Activated CD4-positive, alpha-beta T cell treated with anti-CD3 and anti-CD28 coated beads, Interleukin-2, amount 50 U/mL, for 4 hours (primary cell): ENCODE data around the gene PEMT.

Experiments
- DNase-seq, 2 experiments: peaks; one replicate each; pipeline ENCODE4 v3.0.0-alpha.2; 2020

PEMT gene

DNA sequence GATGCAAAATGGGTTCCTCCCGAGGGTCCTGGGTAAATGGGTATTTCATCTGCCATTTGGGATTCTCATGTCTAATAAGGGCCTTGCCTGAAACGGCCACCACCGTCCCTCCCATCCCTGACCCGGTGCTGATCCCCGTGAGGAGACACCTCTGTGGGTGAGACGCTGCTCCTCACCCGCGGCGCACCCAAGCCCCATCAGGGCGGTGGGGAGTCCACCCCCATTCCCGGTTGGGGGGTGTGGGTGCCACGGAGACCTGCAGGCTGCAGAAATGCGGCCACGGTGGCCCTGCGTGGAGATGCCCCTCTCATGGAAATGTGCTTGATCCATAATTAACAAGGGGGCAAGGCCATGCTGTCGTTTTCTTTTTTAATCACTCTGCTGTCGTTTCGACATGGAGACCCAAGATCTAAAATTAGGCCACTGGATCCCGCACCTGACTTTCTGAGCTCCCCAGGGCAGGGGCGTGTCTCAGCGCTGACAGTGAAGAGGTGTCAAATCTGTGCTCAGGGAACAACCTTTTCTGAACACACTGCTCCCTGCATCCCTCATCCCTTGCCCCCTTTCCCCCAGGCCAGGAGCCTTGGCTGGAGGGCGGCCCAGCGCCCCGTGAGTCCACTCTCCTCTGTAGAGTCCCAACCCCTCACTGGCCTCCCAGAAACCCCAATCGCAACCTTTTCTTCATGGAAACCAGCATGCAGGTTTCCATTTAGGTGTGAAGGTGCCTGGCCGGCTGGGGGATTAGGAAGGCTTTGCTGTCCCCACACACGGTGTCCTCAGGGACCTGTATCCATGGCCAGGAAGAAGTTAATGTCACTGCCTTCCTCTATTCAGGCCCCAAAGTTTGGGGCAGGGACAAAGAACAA, 38.9 kb downstream of the PEMT start:
- DNase-seq = no peak

DNA sequence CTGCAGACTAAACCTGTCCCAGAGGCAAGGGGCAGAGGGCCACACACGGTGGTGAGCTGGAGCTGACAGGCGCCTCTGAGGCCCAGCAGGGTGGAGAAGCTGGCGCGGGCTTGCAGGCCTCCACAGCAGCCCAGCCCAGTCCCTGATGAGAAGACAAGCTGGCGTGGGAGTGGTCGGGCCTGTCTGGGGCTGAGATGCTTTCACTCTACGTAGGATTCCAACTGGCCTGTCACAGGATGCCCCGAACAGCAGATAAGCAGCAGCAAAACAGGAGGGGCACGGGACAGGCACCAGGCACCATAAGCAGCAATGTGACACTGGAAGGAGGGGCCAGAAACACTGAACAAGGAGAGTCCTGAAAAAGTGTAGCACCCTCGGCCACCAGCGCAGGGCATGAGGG, 40.1 kb downstream of the PEMT start:
- DNase-seq = no peak

DNA sequence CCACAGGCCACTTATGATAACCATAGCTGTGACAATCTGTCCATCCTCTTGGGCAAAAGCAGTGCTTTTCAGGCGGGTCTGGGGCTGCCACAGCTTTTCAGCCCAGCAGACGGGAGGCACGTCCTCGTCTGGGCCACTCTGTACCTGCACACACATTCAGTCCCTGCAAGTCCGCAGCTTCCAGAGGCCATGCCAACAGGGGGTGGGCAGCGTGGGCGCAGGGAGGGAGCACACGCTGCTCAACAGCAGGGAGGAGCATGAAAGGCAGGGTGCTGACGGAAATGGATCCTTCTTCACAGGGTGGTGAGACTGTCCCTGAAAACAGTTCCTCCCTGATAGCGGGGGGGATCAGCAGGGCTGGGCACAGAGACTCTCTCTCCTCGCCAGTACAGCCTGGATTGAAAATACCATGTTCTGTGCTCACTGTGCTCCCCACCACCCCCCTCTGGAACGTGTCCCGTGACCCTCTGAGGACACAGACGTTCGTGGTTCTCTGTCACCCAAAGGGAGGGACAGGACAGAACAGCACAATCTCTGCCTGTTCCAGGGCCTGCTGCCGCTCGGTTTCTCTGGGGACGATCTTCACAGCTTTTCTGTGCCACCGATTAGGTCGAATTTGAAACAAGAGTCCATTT, 41.7 kb downstream of the PEMT start:
- no peak for DNase-seq

DNA sequence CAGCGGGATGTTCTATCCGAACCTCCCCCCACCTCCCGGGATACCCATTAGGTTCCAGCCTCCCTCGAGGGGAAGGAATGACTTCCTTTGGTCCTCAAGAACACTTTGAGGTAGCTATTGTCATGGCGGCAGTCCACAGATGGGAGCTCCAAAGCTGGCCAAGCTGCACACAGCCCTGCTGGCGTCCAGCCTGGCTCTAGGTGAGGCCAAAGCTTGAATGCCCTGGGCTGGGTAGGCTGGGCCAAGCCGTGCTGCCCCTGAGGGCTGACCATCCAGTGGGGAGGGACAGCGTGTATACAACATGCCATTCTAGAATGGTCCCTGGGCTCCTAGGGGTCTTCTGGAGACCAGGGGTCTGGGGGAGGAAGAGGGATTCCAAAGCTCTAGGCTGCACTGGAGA, 43.5 kb downstream of the PEMT start:
- no peak for DNase-seq

DNA sequence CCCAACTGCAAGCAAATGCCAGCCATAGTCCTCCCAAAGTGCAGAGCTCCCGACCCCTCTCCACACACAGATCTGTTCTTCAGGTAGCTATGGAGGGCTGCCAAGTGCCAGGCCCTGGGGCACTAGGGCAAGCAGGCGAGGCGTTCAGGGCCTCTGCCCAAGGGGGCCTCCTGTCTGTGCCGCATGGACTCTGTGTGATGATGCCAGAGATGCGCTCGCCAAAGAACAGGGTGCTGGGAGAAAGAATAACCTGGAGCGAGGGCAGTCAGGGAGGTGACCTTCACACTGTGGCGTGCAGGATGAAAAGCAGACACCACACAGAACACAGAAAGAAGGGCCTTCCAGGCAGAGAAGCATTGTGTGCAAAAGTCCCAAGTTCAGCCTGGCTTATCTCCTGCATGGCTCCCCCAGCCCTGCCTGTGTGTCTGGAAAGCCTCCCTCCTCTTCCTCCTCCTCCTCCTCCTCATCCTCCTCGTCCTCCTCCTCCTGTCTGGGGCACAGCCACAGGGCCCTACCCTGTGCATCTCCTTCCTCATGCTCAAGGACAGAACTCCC, 44.2 kb downstream of the PEMT start:
- DNase-seq = no peak

DNA sequence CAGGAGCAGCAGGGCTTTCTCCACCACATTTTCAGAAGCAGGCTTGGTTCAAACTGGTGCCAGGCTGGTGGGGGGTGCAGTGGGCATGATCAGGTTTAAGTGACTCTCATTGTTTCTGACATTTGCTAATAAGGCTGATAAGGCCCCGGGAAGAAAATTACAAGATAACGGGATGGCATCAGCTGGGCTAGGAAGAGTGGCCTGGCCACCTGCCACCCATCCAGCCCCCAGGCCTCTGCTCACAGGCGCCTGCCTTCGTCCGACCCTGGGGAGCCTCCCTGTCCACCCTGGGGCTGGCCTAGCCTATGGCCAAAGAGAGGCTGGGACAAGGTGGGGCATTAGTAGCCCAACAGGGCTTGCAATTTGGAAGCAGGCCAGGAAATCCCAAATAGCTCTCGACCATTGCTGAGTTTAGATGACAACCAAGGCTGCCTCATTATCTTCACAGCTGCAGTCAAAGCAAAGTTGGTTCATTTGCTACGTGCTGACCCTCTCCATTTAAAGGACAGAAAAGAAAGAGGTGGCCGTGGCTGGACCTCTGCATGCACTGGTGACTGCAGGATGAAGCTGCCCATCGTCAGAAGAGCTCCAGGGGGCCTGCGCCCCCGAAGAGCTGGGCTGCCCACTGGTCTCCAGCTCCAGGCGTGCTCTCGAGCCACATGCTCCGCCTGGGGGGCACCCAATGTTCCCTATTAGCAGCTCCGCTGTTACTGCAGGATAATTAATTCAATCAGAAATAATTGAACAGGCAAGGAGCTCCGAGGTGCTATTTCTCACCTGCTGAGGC, 44.9 kb downstream of the PEMT start:
- DNase-seq = no peak

DNA sequence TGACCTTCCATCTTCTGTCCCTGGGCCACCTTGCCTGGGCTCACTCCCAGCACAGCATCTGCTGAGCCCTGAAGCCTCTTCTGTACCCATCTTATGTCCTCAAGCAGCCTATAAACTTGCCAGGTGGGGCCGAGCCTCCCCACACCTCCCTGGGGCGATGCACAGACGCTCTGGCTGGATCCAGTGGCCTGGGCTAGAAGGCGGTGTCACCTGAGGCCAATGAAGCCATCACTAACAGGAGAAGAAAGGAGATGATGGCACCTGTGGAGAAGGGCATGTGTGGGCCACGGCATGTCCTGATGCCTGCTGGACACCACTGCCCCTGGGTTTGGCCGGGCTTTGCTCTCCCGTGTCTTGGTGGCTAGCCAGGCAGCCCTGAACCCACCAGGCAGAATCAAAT, 45.5 kb downstream of the PEMT start:
- no peak for DNase-seq

DNA sequence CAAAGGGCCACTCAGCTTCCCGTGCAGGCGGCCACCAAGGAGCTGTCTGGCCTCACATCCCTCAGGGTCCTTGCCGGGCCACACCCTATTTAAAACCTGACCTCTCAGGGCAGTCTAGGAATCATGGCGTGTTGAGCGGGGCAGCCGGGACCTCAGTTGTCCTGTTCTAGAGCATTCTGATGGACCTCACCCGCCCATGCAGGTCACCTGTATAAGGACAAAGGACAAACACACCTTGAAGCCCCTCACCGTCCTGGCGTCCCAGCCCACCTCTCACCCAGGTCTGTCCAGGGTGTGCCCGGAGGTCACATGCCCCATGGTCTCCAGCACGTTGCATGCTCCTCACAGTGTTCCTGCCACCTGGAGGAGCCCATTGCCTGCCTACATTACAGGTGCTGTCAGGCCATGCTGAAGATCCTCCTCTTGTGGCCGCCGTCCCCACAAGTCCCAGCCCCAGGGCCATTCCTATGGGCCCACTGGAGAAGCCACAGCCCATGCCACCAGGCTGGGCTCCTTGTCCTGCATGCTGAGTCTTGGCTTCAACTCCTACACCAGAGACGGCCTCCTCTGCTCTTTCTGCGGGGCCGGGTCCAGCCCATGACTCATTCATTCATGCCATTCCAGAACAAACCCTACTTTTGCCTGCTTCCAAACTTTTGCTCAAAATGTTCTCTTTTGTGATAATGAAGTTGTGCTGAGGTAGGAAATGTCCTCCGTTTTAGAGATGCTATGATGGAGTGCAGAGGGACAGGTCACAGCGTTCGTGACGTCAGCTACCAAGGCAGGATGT, 46.3 kb downstream of the PEMT start:
- DNase-seq = no peak

DNA sequence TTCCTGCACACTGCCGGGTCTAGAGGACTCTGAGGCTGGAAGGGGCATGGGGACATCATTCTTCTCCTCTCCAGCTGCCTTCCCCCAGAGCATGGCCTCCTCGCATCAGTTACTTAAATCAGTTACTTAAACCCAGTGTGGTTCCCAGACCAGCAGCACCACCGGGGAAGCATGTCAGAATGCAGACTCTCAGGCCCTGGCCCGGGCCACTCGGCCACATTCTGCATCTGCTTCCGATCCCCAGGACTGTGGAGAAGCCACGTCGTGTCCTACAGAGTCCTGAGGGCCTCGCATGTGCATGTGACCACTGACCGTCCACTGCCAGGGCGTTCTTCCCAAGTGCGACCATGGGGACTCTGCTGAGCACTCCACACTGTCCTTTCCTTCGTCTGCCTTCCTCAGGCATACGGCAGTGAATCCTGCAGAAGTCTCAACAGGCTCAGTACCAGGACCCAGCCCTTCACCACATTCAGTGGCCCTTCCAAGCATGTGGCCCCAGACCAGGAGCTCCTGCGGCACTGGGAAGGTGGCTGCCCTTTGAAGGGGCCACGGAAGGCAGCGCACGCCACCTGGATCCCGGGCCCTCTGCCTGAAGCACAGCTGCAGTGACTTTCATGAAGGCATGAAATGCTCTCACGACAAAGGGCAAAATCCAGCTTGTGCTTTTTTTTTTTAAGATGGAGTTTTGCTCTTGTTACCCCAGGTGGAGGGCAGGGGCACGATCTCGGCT, 48.4 kb downstream of the PEMT start:
- DNase-seq = no peak

DNA sequence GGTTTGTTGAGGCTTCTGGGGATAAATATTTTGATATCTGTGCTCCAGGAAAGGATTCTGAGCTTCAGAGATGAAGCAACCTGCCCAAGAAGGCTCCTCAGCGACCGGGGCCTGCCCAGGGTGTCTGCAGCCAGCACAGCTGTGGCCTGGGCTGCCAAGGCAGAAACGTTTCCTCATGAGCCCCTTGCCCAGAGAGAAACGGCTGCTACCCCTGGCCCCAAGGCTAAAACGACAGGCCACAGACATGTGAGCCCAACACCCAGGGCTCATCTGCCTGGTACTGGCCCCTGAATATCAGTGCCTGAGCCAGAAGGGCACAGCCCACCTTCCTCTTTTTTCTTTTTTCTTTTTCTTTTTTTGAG, 49.9 kb downstream of the PEMT start:
- DNase-seq = no peak

DNA sequence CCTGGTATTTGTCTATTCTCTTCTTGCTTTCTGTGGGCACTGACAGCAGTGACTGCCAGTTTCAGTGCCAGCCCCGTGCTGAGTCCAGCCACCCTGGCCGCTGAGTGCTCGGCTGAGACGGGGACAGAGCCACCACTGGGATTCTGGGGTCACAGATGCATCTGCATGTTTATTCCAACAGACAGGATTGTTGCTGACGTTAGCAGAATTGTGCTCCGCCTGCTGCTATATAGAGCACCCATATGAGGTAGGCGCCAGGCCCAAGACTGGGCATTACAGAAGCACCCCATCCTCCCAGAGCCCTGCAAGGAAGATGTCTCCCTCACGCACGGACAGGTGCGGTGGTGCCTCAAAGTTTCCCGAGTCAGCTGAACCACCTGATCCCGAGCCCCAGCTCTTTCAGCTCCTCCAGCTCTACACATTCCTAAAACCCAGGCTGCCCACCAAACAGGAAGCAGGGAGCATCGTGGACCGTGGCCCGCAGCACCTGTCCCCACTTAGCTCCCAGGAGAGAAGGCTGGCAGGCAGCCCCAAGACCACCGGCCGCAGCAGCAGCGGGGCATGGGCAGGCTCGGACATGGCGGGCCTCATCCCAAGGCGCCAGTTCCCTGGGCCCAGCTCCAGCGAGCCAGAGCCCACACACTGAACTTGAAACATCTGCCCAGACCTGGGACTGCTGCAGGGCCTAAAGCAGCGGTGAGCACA, 50.4 kb downstream of the PEMT start:
- no peak for DNase-seq

DNA sequence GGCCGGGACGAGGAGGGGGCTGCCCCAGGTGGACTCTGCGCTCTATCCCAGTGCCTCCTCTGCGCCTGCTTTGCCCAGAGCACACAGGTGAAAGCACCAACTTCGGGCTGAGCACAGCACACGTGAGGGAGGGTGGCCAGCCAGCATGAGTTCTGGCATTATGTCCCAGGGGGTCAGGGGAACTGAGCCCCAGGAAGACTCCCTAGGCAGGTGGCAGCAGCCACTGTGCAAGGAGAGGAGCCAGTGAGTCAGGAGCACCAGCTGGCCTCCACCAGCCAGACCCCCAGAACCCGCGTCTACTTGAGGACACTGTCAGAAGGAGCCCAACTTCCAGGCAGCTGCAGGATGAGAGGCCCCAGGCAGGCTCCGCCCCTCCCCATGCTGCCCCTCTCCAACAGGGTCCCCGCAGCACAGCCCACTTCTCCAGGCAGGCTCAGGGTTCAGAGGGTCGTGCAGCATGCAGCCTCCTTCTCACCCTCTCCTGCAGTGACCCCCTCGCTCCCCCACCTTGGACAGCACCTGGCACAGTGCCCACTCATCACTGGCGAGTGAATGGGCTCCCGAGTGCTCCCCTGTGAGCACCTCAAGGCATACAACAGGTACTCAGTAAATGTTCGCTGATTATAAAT, 51.1 kb downstream of the PEMT start:
- no peak for DNase-seq

DNA sequence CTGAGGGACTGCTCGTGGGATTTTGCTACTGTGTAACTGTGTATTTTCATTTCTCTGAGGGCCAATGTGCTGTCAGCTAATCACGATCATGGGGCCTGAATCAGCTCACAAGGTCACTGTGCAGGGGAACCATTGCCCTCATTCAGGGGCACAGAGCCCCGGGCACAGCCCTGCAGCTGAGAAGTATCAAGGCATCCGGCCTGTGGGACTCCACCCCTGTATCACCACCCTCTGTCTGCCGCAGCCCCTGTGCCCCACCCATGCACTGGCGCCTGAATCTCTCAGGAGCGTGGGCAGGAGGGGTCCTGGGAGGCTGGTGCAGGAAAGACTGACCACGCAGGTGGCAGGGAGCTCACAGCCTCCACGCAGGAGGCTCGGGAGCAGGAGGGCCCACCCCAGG, 51.9 kb downstream of the PEMT start:
- no peak for DNase-seq

DNA sequence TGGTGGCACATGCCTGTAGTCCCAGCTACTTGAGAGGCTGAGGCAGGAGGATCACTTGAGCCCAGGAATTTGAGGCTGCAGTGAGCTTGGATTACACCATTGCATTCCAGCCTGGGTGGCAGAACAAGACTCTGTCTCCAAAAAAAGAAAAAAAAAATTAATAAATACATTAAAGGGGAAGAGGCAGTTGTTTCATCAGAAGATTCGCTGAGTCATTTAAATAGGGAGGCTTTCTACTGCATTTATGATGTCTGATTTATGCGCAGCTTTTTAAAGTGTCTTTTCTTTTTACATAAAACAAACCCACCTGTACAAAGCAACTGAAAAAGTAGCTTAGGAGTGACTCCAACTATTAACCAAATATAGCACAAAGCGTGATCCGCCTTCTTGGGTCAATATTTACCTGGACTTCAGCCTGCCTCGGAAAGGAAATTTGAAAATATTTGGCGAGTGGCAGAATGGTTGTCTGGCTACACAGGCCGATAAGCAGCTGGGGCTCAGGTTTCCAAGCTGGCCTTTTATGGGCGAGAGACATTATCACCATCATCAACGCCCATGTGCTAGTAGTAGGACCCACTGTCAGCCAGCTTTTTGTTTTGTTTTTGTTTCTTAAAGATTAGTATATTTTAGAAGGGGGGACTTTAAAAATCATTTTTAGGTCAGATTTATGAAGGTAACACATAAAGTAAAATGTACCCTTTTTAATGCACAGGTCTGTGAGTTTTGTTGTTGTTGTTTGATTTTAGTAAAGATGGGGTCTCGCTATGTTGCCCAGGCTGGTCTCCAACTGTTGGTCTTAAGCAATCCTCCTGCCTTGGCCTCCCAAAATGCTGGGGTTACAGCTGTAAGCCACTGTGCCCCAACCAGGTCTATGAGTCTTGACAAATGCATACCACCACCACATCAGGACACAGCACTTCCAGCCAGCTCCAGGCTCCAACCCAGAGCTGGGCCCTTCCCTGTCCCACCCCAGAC, 52.8 kb downstream of the PEMT start:
- no peak for DNase-seq

DNA sequence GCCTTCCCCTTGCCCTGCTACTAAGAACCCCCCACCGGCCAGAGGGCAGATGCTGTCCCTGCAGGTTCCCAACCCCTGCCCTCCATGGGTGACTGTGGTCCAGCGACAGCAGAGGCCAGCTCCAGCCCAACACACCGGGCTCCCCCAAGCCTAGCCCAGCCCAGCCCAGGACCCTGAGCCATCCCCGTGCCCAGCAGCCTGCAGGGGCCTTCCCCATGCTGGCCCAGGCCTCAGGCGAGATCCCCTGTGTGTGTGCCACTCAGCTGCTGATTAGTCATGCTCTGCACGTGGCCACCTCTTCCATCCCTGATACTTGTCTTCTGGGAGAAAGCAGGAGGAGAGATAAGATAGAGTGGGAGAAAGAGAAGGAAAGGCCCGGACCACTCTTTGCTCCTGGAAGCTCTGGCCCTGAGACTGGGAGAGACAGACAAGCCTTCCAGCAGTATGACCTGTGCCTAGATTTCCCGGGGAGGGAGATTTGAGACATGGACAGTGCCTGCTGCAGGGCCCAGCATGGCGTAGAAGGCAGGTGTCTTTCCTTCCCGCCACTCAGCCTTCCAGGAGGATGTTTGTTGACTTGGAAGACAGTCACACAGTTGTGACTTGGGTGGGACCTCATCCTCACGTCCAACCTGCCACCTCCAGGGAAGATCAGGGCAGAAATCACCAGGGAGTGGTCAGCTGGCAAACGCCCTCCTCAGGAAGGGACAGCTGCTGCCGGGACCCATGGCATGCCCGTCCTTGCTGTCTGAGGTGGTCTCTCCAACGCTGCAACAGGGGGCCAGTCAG, 54.0 kb downstream of the PEMT start:
- no peak for DNase-seq

DNA sequence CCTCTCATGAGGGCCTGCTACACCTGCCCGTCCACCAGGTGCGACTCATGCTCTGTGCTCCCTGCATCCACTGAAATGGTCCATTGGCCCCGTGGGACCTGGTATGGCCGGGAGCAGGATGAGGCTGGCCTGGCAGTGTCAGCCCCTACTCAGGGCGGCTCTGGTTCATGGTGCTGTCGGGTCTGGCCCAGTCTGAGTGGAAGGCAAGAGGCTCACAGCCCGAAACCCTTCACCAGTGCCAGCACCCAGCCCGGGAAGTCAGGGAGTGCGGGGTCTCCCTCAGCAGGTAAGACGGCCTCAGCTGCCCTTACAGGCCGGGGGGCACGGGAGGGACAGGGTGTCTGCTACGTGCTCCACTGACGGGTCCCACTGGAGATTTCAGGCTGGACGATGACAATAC, 54.8 kb downstream of the PEMT start:
- DNase-seq = no peak

DNA sequence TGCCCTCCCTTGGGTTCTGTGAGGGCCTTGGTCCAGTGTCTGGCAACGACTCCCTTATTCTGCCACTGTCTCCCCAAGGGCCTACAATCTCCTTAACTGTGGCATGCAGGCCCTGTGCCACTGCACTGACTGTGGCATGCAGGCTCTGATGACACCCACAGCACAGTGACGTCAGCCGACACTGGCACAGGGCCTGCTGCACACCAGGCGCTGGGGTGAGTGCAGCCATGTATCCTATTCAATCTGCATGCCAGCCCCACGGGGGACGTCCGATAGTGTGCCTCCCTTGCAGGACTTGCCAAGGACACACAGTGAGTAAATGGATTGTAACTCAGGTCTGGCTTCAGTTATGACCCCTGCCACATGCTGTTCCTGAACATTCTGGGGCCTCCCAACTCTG, 55.6 kb downstream of the PEMT start:
- DNase-seq = no peak

DNA sequence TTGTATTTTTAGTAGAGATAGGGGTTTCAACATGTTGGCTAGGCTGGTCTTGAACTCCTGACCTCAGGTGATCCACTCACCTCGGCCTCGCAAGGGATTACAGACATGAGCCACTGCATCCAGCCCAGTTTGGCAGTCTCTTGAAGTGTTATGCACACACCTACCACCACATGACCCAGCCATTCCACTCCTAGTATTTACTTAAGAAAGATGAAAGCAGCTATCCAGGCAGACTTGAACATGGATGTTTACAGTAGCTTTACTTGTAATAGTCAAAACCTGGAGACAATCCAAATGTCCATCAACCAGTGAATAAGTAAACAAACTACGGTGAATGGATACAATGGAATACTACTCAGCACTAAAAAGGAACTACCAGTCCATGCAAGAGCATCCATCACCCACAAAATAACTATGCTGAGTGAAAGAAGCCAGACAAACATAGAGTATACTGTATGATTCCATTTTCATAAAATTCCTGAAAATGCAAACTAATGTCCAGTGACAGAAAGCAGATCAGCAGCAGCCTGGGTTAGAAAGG, 57.5 kb downstream of the PEMT start:
- no peak for DNase-seq

DNA sequence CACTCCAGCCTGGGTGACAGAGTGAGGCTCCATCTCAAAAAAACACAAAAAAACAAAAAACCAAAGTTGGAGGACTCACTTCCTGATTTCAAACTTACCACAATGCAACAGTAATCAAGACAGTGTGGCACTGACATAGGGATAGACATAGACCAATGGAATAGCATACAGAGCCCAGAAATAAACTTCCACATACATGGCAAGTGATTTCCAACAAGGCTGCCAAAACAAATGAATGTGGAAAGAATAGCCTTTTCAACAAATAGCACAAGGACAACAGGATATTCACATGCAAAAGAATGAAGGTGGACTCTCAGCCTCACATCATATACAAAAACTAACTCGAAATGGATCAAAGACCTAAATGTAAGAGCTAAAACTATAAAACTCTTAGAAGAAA, 58.5 kb downstream of the PEMT start:
- no peak for DNase-seq
